Astrocyte (in vitro differentiated cells and primary cell): Measurements from ENCODE around the gene SPTLC3. TPM values are rescaled to one million over a fixed set of nuclear protein-coding genes. Genes with fewer than 3 reads are reported as not detected.

Source experiments
- DNase-seq: peaks from one replicate; pipeline ENCODE4 v3.0.0-alpha.2; 2010; ENCODE audit warnings: low read depth
- FAIRE-seq: peaks from 2 replicates; lab custom pipeline; 2011; peaks lifted over from hg19 to GRCh38; lab: Jason Lieb, UNC
- H2AFZ ChIP-seq: 2 replicates; pipeline ENCODE4 v1.6.0; 2012; ENCODE audit warnings: low read depth, low read length, inconsistent platforms
- H3K27ac ChIP-seq: 2 replicates; pipeline ENCODE4 v1.5.1; 2011; ENCODE audit warnings: low read depth, low read length, inconsistent platforms
- H3K27me3 ChIP-seq: 2 replicates; pipeline ENCODE4 v1.6.0; 2011; ENCODE audit warnings: low read length, inconsistent platforms; ENCODE audit not compliant: insufficient read depth
- H3K36me3 ChIP-seq: 2 replicates; pipeline ENCODE4 v1.5.1; 2011; ENCODE audit warnings: low read length, inconsistent platforms; ENCODE audit not compliant: insufficient read depth
- H3K4me1 ChIP-seq: 2 replicates; pipeline ENCODE4 v1.5.1; 2011; ENCODE audit warnings: low read length, inconsistent platforms; ENCODE audit not compliant: insufficient read depth
- H3K4me2 ChIP-seq: 2 replicates; pipeline ENCODE4 v1.6.0; 2012; ENCODE audit warnings: low read length, inconsistent platforms
- H3K4me3 ChIP-seq: 2 replicates; pipeline ENCODE4 v1.5.1; 2011; ENCODE audit warnings: low read depth, mild to moderate bottlenecking, low read length, inconsistent platforms; ENCODE audit not compliant: insufficient read depth
- H3K79me2 ChIP-seq: 2 replicates; pipeline ENCODE4 v1.6.0; 2012; ENCODE audit warnings: mild to moderate bottlenecking, low read length, inconsistent platforms; ENCODE audit not compliant: insufficient read depth
- H3K9ac ChIP-seq: 2 replicates; pipeline ENCODE4 v1.6.0; 2012; ENCODE audit warnings: mild to moderate bottlenecking, low read length, inconsistent platforms
- H3K9me3 ChIP-seq: 2 replicates; pipeline ENCODE4 v1.5.1; 2012; ENCODE audit warnings: low read depth, mild to moderate bottlenecking, low read length, inconsistent platforms; ENCODE audit not compliant: insufficient read depth
- H4K20me1 ChIP-seq: 2 replicates; pipeline ENCODE4 v1.6.0; 2012; ENCODE audit warnings: low read length, inconsistent platforms; ENCODE audit not compliant: insufficient read depth
- H3K27ac Mint-ChIP-seq: one replicate; pipeline ENCODE4 v1.8.0; 2021; ENCODE audit warnings: mild to moderate bottlenecking, mixed read lengths; ENCODE audit not compliant: unreplicated experiment
- H3K27me3 Mint-ChIP-seq: one replicate; pipeline ENCODE4 v1.8.0; 2021; ENCODE audit warnings: low read depth, mixed read lengths; ENCODE audit not compliant: unreplicated experiment
- H3K36me3 Mint-ChIP-seq: one replicate; pipeline ENCODE4 v1.8.0; 2021; ENCODE audit warnings: low read depth, mixed read lengths; ENCODE audit not compliant: unreplicated experiment
- H3K4me1 Mint-ChIP-seq: one replicate; pipeline ENCODE4 v1.8.0; 2021; ENCODE audit warnings: low read depth, mixed read lengths; ENCODE audit not compliant: unreplicated experiment
- H3K4me3 Mint-ChIP-seq: one replicate; pipeline ENCODE4 v1.8.0; 2021; ENCODE audit warnings: mild to moderate bottlenecking, moderate library complexity, mixed read lengths; ENCODE audit not compliant: unreplicated experiment
- H3K9me3 Mint-ChIP-seq: one replicate; pipeline ENCODE4 v1.8.0; 2021; ENCODE audit warnings: mild to moderate bottlenecking, mixed read lengths; ENCODE audit not compliant: unreplicated experiment
- EZH2 ChIP-seq: IDR thresholded peaks from 2 replicates; pipeline ENCODE4 v1.6.1; 2012; ENCODE audit warnings: mild to moderate bottlenecking, low read length, inconsistent platforms; ENCODE audit not compliant: insufficient read depth
- total RNA-seq: library from RNA; stranded (reverse); gene quantifications from 2 replicates; pipeline ENCODE4 v1.2.1, GENCODE V29; 2021
- TF ChIP-seq, protein P1 (sequence below): IDR thresholded peaks from 2 replicates; pipeline ENCODE4 v1.5.1; 2011; ENCODE audit warnings: low read depth, mild to moderate bottlenecking, inconsistent platforms, low read length, moderate library complexity; ENCODE audit not compliant: insufficient read depth

Gene SPTLC3
- total RNA-seq, 1 donor from 2014 or later: 5.7 TPM

DNA sequence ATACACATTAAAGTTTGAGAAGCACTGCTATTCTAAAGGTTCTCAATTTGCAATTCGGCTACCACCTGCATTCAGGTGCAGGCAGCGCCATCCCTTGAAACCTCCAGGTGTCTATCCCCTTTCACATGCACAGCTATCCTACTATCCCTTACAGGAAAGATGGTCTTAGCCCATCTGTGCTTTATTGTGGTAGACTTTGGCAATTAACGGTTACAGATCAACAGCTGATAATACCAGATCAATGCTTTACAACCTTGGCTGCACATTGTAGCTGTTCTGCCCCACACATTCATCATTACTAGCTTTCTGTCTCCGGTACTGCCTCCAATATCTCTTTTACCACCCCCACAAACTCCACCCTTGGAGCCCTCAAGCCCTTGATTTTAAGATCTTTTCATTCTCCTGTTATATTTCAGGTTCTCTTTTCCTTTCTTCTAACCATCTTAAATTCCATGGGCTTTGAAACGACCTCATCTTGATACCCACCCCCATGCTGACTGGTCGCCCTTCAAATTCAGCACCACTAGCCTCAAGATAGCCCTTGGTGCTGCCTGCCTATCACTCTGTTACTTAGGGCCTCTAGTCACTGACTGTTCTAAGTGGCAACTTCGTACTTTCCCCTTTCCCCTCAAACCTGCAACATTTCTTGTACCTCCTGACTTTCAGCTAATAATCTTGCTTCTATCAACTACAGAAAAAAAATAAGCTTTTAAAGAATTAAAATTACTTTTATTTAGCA lies 50.8 kb downstream of the SPTLC3 start:
- no peaks in the 10 kb centered on the region for H3K4me1 Mint-ChIP-seq
- Histone ChIP-seq H3K27ac (no peak overlapping the region), H3K4me2 (no peak overlapping the region), H3K27me3 (no peaks in the 10 kb centered on the region), H3K9ac (no peak overlapping the region), H2AFZ (no peak overlapping the region), H3K4me1 (no peaks in the 10 kb centered on the region), H3K36me3 (no peaks in the 10 kb centered on the region), H3K79me2 (no peaks in the 10 kb centered on the region), H3K4me3 (no peak overlapping the region), H4K20me1 (no peaks in the 10 kb centered on the region), H3K9me3 (no peaks in the 10 kb centered on the region)
- FAIRE-seq (no peak), DNase-seq (no peak)
- H3K4me3 Mint-ChIP-seq: no peak overlapping the region
- no peak for TF ChIP-seq EZH2
- TF ChIP-seq, protein P1, sequence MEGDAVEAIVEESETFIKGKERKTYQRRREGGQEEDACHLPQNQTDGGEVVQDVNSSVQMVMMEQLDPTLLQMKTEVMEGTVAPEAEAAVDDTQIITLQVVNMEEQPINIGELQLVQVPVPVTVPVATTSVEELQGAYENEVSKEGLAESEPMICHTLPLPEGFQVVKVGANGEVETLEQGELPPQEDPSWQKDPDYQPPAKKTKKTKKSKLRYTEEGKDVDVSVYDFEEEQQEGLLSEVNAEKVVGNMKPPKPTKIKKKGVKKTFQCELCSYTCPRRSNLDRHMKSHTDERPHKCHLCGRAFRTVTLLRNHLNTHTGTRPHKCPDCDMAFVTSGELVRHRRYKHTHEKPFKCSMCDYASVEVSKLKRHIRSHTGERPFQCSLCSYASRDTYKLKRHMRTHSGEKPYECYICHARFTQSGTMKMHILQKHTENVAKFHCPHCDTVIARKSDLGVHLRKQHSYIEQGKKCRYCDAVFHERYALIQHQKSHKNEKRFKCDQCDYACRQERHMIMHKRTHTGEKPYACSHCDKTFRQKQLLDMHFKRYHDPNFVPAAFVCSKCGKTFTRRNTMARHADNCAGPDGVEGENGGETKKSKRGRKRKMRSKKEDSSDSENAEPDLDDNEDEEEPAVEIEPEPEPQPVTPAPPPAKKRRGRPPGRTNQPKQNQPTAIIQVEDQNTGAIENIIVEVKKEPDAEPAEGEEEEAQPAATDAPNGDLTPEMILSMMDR: no peak
- no peak overlapping the region for H3K27ac Mint-ChIP-seq
- H3K36me3 Mint-ChIP-seq: no peaks in the 10 kb centered on the region
- no peaks in the 10 kb centered on the region for H3K9me3 Mint-ChIP-seq
- H3K27me3 Mint-ChIP-seq: no peaks in the 10 kb centered on the region

- DNase-seq: no peak
- H3K4me3 Mint-ChIP-seq: no peak overlapping the region
Observed at GRCh38 chr20:13060327-13060726, 51.6 kb downstream of the SPTLC3 start.

DNA sequence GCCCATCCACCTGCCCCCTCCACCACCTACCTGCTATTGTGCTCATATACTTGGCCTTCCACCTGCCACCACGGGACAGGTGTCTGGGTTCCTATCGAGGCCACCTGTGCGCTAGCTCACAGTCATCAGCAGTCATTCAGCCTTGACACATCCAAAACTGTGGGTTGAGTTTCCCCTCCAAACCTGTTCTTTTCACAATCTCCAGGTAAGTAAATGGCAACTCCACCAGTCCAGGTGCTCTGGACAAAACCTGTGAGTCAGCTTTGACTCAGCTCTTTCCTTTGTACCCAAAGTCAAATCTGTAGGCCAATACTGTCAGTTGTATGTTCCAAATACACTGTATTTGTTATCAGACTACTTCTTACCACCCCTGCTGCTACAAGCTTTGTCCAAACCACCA lies 52.6 kb downstream of the SPTLC3 start:
- no peaks in the 10 kb centered on the region for H3K9me3 Mint-ChIP-seq
- Histone ChIP-seq H3K9me3 (no peaks in the 10 kb centered on the region), H3K4me2 (no peak overlapping the region), H3K27ac (no peak overlapping the region), H3K9ac (no peak overlapping the region), H3K36me3 (no peaks in the 10 kb centered on the region), H3K79me2 (no peaks in the 10 kb centered on the region), H3K27me3 (no peaks in the 10 kb centered on the region), H4K20me1 (no peaks in the 10 kb centered on the region), H2AFZ (no peak overlapping the region), H3K4me1 (no peaks in the 10 kb centered on the region), H3K4me3 (no peak overlapping the region)
- H3K4me3 Mint-ChIP-seq: no peak overlapping the region
- H3K36me3 Mint-ChIP-seq: no peaks in the 10 kb centered on the region
- no peaks in the 10 kb centered on the region for H3K27me3 Mint-ChIP-seq
- FAIRE-seq (no peak), DNase-seq (no peak)
- no peaks in the 10 kb centered on the region for H3K4me1 Mint-ChIP-seq
- no peak overlapping the region for H3K27ac Mint-ChIP-seq
- TF ChIP-seq, protein P1: no peak
- TF ChIP-seq EZH2: no peak

More at GRCh38 chr20:13060327-13060726, 51.6 kb downstream of the SPTLC3 start:
- Histone ChIP-seq H3K36me3 (no peaks in the 10 kb centered on the region), H4K20me1 (no peaks in the 10 kb centered on the region), H2AFZ (no peak overlapping the region), H3K4me3 (no peak overlapping the region), H3K4me1 (no peaks in the 10 kb centered on the region), H3K4me2 (no peak overlapping the region), H3K79me2 (no peaks in the 10 kb centered on the region), H3K27me3 (no peaks in the 10 kb centered on the region), H3K9ac (no peak overlapping the region), H3K27ac (no peak overlapping the region), H3K9me3 (no peaks in the 10 kb centered on the region)
- no peaks in the 10 kb centered on the region for H3K9me3 Mint-ChIP-seq
- H3K36me3 Mint-ChIP-seq: no peaks in the 10 kb centered on the region
- no peak for FAIRE-seq
- no peak overlapping the region for H3K27ac Mint-ChIP-seq
- H3K4me1 Mint-ChIP-seq: no peaks in the 10 kb centered on the region
- H3K27me3 Mint-ChIP-seq: no peaks in the 10 kb centered on the region
- TF ChIP-seq EZH2: no peak
- TF ChIP-seq, protein P1: no peak
